GM21576 (cell line): ENCODE data around the gene NTN3.
"Not testable (repeated sequence)": the region's sequence is repeated elsewhere in the genome, so short reads cannot be mapped to it uniquely, and the experiment has no call there.

ENCODE experiments used
- ATAC-seq: cut with Tn5 transposase; IDR thresholded peaks from one replicate; pipeline ENCODE4 v1.9.1; 2021; ENCODE audit warnings: mild to moderate bottlenecking, moderate library complexity; ENCODE audit not compliant: unreplicated experiment

Gene NTN3

GRCh38 chr16:2476741-2477140 is 5.6 kb downstream of the NTN3 start:
- ATAC-seq: no peak

- no peak for ATAC-seq
Observed at GRCh38 chr16:2477327-2477726, 6.2 kb downstream of the NTN3 start.

DNA sequence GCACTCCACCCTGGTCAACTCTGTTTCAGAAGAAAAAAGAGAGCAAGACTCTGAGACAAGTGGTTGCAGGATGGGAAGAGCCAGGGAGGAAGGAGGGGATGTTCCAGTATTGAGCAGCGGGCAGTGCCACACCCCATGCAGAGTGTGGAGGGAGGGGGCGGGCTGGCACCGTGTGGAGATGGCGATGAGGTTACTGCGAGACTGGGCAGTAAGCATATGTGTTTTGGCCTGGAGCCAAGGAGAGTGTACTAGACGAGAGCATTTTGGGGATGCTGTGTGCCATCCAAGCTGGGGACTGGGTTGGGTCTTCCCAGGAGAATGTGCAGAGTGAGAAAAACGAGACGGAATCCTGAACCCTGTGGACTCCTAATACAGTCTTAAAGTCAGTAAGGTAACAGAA is 7.2 kb downstream of the NTN3 start:
- no peak for ATAC-seq

DNA sequence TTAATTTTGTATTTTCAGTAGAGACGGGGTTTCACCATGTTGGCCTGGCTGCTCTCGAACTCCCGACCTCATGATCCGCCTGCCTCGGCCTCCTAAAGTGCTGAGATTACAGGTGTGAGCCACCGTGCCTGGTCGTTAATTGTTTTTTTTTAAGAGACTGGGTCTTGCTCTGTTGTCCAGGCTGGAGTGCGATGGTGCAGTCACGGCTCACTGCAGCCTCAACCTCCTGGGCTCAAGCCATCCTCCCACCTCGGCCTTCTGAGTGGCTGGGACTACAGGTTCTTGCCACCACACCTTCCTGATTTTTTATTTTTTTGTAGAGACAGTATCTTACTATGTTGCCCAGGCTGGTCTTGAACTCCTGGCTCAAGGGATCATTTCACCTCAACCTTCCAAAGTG is 8.9 kb downstream of the NTN3 start:
- not testable (repeated sequence) for ATAC-seq

- ATAC-seq: no peak
Observed at GRCh38 chr16:2480948-2481347, 9.9 kb downstream of the NTN3 start.

DNA sequence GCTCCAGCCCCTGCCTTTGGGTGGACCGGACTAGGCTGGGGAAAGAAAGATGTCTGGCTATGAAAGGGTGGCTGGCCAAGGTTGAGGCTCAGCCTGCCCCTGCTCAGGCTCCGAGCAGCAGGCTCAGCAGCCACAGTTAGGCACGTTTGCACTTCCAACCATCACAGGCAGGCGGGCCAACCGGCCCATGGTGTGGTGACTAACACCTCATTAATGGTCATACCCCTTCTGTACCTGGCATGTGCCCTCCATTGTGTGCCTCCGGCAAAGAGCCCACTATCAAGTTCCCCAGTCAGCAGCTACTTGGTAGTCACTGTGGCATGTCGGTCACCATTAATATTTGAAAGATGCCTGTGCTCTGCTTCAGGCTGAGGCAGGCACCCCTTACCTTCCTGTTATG is 10.6 kb downstream of the NTN3 start:
- no peak for ATAC-seq

GRCh38 chr16:2482249-2482648 is 11.2 kb downstream of the NTN3 start:
- no peak for ATAC-seq

- ATAC-seq: no peak
Observed at GRCh38 chr16:2482708-2483534, 11.8 kb downstream of the NTN3 start.

DNA sequence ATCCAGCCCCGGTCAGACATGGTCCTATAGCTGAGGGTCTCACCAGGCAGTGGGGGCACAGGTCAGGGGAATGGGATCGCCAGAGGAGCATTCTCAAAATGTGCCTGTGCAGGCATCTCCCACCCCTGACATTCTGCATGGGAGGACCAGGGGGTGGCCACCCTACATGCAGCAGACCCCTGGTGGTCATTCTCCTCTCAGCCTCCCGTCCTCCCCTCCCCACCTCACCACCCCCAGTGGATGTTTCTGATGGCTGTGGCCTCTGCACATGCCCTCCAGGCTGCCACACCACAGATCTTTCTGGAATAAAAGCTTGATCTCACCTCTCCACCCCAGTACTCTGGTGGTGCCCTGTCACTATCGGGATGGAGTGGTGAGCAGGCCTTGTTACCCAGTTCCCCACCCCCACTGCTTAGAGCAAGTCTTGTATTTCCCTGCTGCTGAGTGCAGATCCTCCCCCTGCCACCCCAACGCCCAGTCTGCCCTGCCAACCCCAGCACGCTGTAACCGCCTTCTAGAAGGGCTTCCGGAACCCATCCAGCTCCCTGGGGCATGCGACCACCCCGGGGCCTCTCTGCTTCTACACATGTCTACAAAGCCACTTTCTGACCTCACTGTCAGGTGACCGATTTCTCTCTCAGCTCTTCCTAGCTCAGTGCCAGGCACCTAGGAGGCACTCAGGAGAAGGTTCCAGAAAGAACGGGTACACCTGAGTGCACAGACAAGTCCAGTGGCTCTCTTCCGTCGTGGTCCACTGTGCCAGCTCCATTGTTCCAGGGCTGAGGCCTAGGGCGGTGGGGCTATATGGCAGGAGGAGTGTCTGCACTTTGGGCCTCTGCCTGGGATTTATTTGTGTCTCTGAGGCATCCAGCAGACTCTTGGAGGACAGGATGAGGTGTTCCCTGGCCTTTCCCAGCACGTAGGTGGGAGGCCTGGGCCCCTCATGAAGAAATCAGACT is 13.1 kb downstream of the NTN3 start:
- no peak for ATAC-seq

DNA sequence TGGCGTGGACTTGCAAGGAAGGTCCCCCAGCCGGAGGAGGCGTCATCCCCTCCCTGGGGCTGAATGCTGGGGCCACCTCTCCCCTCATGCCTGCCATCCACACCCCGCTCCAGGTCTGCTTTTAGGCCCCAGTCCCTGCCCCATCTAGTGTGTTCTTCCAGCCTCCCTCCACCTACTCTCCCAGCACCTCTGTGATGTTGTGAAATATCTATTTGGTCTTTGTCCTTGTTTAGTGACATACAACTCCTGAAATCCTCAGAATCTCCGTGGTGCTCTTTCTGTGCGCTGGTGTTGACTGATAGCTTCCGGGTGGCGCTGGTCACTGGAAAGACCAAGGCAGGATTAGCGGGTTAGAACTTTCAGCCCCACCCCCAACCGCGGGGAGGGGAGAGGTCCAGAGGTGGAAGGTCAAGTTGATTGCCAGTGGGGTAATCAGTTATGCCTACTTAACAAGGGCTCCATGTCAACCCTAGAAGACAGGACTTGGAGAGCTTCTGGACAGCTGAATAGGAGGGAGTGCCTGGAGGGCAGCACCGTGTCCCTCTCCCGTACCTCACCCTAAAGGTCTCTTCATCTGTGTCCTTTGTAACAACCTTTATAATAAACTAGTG is 13.9 kb downstream of the NTN3 start:
- no peak for ATAC-seq

GRCh38 chr16:2485811-2486507 is 14.9 kb downstream of the NTN3 start:
- ATAC-seq: no peak

GRCh38 chr16:2486645-2487516 is 15.8 kb downstream of the NTN3 start:
- no peak for ATAC-seq

DNA sequence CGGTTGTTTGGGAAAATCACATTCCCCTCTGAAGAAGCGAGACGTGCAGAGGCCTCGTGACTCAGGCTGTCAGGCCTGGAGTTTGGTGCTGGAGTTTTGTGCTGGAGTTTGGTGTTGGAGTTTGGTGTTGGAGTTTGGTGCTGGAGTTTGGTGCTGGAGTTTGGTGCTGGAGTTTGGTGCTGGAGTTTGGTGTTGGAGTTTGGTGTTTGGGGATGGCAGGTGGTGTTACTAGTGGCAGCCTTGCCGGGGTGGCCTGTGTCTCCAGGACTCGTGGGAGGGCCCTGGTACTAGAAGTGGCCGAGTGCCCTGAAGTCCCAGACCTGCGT is 16.4 kb downstream of the NTN3 start:
- no peak for ATAC-seq

GRCh38 chr16:2487903-2488531 is 16.9 kb downstream of the NTN3 start:
- ATAC-seq: no peak

DNA sequence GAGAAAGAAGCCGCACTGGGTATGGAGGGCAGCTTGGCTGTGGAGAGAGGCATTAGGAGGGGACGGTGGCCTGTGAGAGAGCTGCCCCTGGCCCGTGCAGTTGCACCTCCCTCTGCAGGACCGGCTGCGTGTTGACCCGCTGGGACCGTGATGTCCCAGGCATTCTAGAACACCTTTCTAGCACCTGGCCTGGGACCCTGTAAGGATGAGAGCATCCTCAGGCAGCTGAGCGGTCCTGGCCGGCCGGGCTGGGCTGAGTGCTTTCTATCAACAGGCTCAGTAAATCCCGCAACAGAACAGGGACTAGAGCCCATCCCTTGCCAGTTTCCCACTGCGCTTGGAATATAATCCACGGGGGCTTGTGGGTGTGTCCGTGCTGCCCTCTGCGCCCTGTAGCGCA is 18.5 kb downstream of the NTN3 start:
- no peak for ATAC-seq

GRCh38 chr16:2490190-2491105 is 19.4 kb downstream of the NTN3 start:
- ATAC-seq: no peak

DNA sequence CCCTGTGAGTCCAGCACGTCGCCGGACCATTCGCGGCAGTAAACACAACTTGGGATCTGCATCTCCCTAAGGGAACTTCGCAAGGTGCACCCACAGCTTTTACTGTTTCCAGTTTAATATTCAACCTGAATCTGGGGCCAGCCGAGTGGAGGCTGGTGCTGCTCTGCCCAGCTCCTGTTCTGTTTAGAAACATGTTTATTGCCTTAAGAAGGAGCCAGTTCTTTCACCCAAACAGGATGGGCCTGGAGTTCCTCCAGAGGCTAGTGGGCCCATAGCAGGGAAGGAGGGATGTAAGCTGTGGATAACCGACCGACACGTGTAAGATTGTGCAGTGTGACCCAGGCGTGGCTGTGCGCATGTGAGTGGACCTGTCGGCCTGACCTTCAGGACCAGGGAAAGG is 21.2 kb downstream of the NTN3 start:
- ATAC-seq: no peak

DNA sequence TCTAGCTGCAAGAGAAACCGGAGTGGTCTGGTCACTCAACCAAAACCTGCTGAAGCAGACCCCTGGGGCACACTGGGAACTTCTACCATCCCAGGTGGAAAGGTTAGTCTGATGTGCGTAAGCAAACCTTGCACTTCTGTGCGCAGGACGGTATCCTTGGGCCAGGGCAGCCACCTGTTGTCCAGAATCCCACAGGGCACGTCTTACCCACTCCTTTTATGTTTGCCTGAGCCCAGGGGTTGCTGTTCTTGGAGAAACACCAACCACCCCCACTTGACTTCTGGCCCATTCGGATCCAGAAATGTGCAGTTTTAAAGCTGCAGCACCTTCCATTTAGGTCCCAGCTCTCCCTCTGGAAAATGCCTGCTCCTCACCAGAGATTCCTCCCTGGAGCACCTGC is 22.5 kb downstream of the NTN3 start:
- no peak for ATAC-seq

GRCh38 chr16:2494616-2495015 is 23.5 kb downstream of the NTN3 start:
- ATAC-seq: no peak
